GM18870 (cell line): ENCODE measurements around the gene EDEM3.
"Not testable (repeated sequence)": the region's sequence is repeated elsewhere in the genome, so short reads cannot be mapped to it uniquely, and the experiment has no call there.

Experiments
- ATAC-seq: cut with Tn5 transposase; IDR thresholded peaks from one replicate; pipeline ENCODE4 v1.9.1; 2021; ENCODE audit warnings: moderate library complexity; ENCODE audit not compliant: unreplicated experiment

Gene EDEM3

DNA sequence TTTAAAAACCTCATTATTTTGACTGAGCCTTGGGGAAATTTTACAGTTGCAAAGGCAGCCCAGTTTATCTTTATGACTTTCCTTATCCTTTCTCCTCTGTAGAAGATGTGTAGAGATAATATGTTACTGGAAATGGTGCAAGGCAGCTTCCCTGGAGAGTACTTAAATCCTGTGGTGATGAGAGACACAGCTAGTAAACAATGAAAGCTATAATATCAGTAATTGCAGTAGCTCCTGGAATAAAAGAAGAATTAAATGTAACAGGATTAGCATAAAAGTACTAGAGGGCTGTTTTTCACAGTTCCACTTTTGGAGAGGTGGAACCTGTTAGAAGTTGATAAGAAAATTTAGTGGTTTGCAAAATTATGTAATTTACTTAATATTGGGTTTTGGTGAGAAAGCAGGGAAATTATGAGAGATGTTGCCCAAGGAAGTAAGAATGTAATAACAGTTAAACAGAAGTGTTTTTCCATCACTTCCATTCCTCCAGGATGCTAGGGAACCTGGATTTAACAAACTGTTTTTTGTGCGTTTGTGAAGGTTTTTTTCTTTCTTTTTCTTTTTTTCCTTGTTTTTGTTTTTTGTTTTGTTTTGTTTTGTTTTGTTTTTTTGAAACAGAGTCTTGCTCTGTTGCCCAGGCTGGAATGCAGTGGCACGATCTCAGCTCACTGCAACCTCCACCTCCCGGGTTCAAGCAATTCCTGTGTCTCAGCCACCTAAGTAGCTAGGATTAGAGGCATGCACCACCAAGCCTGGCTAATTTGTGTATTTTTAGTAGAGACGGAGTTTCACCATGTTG lies 15.7 kb upstream of the EDEM3 start:
- no peak for ATAC-seq

DNA sequence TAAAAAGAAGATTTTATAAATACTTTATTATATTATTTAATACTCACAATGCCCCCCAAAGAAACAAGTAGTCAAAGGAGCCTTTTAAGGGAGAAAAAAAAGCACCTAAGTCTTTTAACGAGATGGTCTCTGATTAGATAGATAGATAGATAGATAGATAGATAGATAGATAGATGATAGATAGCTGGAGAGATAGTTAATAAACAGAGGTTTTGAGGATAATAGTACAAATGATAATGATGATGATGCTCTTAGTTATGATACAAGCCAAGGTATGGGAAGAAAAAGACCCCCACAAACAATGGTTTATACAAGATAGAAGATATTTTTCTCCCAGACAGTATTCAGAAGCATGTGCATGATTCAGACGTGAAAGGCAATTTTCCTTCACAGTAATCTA lies 14.6 kb upstream of the EDEM3 start:
- ATAC-seq = no peak

DNA sequence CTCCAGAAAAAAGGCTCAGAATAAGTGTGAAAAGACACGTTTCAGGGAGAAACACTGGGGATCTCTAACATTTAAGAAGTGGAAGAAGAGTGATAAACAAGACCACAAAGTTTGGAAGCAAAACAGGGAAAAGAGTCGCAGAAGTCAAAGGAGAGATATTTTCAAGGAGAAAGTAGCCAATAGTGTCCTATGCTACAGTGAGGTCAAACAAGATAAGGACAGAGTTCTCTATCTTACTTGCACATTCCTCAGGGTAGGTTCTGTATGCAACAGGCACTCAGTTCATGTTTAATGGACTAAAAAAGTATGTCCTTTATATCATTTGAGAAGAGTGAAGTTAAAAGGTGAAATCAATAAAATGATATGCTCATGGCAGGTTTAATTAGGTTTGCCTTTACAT lies 13.8 kb upstream of the EDEM3 start:
- no peak for ATAC-seq

DNA sequence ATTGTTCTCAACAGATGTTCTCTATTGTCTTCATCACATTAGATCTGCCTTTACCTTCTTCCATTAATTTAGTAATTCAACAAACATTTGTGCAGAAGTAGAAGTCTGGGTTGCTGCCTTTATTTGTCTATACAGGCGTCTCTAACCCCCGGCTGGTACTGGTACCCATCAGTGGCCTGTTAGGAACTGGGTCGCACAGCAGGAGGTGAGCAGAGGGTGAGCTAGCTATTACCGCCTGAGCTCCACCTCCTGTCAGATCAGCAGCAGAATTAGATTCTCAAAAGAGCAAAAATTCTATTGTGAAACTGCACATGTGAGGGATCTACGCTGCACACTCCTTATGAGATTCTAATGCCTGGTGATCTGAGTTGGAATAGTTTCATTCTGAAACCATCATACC lies 12.9 kb upstream of the EDEM3 start:
- no peak for ATAC-seq

DNA sequence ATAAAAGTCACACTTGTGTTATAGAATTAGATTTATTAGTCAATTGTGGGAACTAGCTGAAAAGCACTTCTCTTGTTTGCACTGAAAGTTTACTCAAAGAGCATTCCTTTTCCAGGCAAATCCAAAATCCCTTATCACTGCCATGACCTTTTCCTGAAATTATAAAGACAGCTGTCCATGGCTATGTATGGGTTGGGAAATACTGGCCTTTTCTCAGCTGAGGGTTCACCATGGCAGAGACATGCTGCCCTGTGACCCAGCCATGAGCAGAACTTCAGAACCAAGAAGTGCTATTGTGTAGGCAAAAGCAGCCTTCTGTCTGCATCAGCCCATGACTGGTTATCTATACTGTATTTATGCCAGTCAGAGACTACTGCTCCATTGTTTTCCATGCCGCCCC lies 9.8 kb upstream of the EDEM3 start:
- no peak for ATAC-seq

DNA sequence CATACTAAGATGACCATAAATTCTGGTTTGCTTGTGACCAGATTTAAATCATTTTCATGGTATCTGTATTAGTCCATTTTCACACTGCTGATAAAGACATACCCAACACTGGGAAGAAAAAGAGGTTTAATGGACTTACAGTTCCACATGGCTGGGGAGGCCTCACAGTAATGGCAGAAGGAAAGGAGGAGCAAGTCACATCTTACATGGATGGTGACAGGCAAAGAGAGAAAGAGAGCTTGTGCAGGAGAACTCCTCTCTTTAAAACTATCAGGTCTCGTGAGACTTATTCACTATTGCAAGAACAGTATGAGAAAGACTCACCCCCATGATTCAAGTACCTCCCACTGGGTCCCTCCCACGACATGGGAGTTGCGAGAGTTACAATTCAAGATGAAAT lies 8.9 kb upstream of the EDEM3 start:
- not testable (repeated sequence) for ATAC-seq

DNA sequence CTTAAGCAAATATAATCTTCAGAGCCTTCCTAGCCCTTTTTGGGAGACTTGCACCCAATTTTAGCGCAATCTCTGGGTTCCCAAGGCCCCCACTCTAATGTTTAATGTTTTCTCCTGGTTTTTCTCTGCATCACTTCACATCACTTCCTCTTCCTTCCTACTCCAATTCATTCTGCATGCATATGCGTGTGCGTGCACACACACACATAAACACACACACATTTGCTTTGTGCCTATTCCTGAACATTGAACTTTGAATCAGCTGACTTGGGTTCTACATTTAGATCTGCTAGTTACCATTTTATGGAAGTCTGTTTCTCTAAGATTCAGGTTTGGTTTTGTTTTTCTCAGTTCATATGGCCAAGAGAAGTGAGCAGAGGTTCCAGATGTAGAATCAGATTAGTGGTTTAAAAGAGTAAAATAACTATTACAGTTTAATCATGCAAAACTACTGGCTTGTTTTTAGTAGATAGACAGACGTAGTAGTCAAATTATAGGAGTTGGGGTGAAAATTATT lies 7.4 kb upstream of the EDEM3 start:
- ATAC-seq = no peak

DNA sequence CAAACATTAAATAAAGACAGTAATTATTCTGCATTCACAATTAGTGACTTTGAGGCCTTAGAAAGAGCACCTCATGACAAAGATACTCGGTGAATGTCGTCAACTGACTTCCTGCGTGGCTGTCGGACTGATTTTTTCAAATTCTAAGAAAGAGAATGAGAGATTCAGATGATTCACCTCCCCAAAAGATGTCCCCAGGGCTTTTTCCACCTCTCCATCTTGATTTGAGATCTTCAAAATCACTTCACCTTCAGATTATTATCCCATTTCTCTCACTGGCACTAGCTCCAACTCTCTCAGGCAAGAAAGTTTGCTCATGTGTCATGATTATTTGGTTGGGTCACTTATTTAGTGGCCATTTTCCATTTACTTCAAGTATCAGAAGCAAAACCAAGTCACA lies 5.0 kb upstream of the EDEM3 start:
- no peak for ATAC-seq

DNA sequence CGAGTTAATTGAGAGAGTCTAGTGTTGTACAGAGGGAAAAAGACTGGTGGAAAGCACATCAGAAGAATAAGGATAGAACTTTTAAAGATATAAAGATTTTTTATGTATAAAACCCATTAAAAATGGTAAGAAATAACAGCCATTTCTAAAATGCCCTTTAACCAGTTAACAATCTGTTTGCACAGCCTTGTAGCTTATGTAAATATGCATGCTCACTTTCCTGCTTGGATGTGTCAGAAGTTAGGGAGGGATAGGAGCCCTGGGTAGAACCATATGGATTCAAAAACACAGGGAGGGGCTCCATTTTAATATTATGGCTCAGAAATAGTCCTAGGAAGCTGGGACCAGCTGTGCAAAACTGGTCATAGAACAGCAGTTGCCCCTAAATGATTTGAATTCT lies 4.5 kb upstream of the EDEM3 start:
- ATAC-seq = no peak

DNA sequence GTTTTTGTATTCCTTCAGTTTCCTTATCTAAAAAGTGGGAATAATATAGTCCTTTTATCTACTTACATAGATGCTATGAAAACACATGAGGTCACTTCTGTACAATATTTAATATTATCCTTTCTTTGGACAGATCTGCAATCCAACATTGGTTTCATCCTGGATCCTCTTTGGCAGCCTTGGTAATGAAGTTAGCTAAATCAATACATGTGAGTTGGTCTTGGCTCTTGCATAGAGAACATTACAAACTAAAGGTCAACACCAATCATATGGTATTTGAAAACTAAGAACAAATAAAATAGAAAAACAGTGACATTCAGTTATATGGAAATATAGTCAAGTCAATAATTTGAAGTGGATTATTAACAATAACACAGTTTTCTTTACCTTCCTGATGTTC lies 3.2 kb upstream of the EDEM3 start:
- no peak for ATAC-seq

DNA sequence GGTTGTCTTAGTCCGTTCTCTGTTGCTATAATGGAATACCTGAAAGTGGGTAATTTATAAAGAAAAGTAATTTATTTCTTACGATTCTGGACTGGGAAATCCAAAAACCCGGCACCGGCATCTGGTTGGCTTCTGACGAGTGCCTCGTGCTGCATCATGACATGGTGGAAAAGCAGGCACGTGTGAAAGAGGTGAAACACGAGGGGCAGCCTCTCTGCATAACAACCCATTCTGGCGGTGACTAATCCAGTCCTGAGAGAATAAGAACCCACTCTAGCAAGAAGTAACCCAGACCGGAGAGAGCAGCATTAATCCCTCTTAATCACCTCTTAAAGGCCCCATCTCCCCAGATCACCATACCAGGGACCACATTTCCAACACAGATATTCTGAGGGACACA lies 2.7 kb upstream of the EDEM3 start:
- no peak for ATAC-seq

DNA sequence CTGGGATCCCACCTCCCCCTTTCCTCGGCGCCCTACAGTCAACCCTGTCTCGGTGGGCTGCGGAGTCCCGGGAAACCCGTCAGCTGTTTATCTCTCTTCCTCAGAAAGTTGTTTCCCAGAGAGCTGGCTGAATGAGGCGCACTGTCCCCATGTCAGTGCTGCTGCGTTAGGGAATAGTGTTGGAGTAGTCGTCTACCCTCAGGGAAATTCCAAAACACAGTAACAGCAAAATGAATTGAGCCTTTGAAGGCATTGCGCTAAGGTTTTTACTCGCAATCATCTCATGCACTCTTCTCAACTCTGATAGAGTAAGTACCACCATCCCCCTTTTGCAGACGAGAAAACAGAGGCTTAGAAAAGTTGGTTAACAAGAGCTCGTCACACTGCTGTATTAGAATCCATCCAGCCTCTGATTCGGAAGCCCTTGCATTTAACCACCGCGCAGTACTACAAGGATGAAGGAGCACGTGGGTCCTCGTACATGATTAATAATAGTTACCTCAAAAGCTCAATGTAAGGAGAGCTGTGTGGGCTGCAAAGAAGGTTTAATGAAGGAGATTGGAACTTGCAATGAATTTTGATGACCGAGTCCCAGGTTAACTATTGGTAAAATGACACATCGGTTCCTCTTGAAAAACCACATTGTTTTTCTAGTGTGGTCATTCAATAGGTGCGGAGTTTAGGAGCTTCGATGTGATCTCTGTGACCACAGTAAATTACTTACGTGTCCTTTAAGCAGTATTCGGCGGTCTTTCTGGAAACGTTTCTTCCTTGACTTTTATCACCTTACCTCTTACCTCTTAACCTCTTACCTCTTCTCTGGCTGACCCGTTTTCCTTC lies 788 bp upstream of the EDEM3 start:
- ATAC-seq = peak; percentile 20

DNA sequence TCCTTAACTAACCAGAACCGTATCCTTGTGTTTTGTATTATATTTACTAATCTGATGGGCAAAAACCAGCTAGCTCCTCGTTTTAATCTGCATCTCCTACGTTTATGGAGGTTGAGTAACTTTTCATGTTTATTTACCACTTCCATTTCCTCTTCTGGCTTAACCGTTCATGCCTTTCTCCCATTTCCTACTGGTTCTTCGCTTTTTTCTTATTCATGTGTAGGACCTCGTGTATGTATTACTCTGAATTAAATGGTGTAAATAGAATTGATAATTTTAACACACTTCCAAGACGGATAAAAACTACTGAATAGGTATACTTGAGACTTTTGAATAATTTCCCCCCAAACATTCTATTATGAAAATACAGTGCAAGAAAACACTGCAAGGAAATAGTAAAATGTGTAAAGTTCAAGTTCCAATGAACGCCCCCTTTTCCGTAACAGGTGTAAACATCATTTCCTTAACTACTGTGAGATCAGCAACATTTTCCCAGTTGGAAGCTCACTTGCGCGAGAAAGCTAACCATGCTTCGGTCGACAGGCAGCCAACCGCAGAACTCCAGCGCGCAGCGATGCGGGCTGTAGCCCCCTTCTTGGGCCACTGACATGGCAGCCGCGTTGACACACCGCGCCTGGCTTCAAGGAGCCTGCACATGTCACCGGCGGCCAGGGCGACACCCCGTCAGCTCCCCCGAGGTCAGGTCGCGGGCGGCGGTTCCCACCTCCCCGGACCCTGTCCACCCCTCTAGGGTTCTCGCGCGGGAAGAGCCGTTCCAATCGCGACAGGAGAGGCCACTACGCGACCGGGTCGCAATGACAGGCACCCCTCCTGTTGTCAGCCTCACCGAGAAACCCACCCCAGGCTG lies 816 bp downstream of the EDEM3 start:
- ATAC-seq = no peak

DNA sequence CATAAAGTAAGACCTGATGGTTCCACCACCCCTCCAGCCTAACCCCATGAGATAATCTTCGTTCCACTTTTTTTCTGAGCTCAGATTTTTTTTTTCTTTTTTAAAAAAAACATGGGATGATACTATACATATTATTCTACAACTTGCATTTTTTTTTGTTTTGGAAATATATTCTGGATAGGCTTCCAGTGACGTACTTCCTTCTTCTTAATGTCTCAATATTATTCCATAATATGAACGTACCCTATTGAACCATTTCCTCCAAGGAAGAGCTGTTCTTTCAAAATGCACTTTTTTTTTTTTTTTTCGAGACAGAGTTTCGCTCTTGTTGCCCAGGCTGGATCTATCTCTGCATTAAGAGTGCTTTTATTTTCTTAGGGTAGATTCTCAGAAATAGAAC lies 1.5 kb downstream of the EDEM3 start:
- no peak for ATAC-seq

DNA sequence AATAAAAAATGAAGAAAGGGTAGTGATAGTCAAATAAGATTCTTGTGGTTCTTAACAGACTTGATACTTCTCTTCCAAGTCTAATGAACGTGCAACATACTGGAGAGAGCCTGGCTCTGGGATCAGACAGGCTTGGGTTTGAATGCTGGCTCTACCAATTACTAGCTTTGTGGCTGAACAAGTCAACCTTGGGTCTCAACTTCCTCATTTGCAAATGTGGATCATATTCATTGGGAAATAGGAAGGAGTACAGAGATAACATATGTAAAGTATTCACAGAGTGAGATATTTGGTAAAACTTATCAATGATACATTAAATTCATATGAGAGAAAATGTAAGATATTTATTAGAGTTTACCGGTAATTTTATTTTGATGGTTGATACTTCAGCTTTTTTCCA lies 2.0 kb downstream of the EDEM3 start:
- ATAC-seq = no peak

DNA sequence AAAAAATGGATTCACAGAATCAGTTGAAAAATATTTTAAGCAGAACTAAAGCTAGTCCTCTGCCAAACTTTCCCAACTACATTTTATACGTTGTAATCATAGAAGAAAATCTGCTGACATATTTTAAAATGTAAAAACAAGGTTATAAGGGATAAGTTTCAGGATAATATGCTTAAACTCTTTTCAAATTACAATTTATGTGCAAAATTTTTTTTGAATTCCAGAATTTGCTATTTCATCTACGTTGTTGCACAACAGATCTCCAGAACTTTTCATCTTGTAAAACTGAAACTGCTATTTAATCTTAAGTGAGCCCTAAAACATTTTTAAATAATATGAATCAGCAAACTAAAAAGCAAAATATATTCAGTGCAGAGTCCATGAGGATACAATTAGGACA lies 5.9 kb downstream of the EDEM3 start:
- ATAC-seq = no peak

DNA sequence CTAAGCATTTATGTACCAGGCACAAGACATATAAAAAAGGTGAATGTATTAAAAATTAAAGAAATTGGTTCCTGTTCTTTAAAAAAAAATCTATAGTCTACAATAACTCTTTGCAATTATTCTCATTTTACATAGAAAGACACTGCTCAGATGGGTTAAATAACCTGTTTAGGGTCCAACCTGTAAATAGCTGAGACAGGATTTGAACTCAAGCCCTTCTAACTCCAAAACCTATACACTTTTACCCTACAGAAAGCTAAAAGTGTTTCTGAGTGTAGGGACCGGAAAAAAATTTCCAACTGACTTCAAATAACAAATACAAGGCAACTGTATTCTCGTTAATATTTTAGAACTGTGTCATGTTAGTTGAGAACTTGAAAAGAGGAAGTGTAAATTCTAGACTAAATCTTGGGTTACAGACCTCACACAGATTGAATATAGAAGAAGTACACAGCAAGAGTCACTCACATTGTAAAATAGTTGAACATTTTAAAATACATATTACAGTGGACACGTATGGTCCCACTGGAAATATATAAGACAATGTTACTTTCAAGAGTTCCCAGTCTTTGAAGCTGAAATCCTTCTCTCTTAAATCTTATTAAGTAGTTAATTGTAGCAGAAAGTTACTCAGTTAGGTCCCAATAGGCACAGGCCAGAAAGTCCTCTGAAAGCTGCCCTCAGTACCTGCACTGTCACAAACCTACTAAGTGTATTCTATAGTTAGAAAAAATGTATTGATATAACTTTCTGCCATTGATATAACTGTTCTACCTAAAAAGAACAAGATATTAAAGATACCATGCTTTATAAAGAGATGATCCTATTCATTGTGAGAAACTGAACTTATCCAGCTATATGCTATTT lies 7.3 kb downstream of the EDEM3 start:
- peak; percentile 73 for ATAC-seq

DNA sequence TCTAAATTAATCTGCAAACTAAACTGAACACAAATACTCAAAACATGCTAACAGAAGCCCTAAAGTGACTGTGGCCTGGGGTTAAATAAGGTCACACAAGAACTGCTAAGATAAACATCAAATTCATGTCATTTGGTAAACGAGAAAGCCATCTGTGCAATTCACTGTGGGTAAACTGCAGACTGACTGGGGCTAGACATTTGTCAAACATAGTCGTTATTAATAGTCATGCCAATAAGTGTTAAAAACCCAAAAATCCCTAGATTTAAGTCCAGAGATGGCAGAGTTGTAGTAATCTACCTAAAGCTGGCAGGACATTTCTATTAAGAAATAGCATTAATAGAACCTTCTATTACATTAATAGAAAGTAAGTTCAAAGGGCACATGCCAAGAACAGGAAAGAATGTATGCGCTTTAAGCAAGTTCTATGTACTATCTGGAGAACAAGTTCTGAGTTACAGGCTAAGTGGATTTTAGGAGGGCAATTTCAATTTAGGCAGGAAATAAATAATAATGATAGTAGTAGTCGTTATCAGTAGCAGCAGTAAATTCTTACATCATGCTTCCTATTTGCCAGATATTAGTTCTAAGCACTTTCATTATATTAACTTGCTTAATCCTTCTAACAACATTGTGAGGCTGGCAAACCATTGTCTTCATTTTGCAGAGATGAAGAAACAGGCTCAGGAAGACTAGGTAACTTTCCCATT lies 8.6 kb downstream of the EDEM3 start:
- ATAC-seq = no peak

DNA sequence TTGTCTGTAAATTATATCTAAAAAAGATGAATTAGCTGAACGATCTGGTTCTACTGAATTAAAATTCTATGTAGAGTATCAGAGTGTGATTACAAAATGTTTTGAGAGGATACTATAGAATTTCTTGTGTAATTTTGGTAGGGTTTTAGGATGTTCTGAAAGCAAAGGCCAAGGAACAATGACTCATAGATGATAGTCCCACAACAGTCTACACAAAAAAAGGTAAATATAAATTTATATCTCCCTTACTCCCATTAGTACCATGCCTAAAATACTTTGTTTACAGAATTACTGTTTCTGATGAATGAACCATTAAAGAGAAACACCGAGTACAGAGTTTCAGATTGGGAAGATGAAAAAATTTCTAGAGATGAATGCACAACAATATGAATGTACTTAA lies 9.5 kb downstream of the EDEM3 start:
- no peak for ATAC-seq
